D721Med (cell line): ENCODE results near the gene SGCD.
A peak's percentile ranks its signal among the peaks of the same experiment; 100 is the strongest.

Experiments used
- DNase-seq: peaks from one replicate; pipeline ENCODE4 v3.0.0; 2011; ENCODE audit warnings: low spot score; ENCODE audit not compliant: insufficient read length
- FAIRE-seq: peaks from 2 replicates; lab custom pipeline; 2011; peaks lifted over from hg19 to GRCh38; lab: Jason Lieb, UNC
- CTCF ChIP-seq: IDR thresholded peaks from 2 replicates; pipeline ENCODE4 v1.5.1; 2012; ENCODE audit warnings: mild to moderate bottlenecking, control low read depth; ENCODE audit not compliant: insufficient read depth; ENCODE audit errors: missing control alignments

The SGCD gene

GRCh38 chr5:156589946-156590216, 262.9 kb downstream of the SGCD start:
- FAIRE-seq (peak; percentile 16), DNase-seq (no peak)
- no peak for TF ChIP-seq CTCF

GRCh38 chr5:156590978-156591377, 264.0 kb downstream of the SGCD start:
- no peak for TF ChIP-seq CTCF
- no peak for FAIRE-seq
- no peak for DNase-seq

GRCh38 chr5:156591631-156592030, 264.7 kb downstream of the SGCD start:
- no peak for FAIRE-seq
- no peak for DNase-seq
- TF ChIP-seq CTCF, result no peak

GRCh38 chr5:156593546-156593945, 266.6 kb downstream of the SGCD start:
- TF ChIP-seq CTCF, result no peak
- FAIRE-seq (no peak), DNase-seq (no peak)

- DNase-seq (no peak), FAIRE-seq (no peak)
- TF ChIP-seq CTCF, result no peak
Measured at GRCh38 chr5:156594406-156594805, 267.4 kb downstream of the SGCD start.

- TF ChIP-seq CTCF, result no peak
- no peak for DNase-seq
- no peak for FAIRE-seq
Measured at GRCh38 chr5:156595132-156595787, 268.3 kb downstream of the SGCD start.

- DNase-seq (no peak), FAIRE-seq (no peak)
- TF ChIP-seq CTCF, result no peak
Measured at GRCh38 chr5:156597276-156597675, 270.3 kb downstream of the SGCD start.
